ENCODE results near the gene RNF44. TPM values are rescaled to one million over a fixed set of nuclear protein-coding genes. Genes with fewer than 3 reads are reported as not detected.

The RNF44 gene
- total RNA-seq, 1 experiment from 2014 or later = 58.4 TPM

- Histone ChIP-seq H2AFZ (ENCODE audit: low read depth, low read length, poor library complexity, severe bottlenecking) (no peak overlapping the region), H3K36me3 (ENCODE audit: control insufficient read depth in 1 of 2, insufficient read depth in 2 of 2, low read length in 2 of 2) (peaks cover 3 to 30% of the 10 kb centered on the region in 2 experiments; a peak in 2 of 4 replicates), H3K79me2 (ENCODE audit: insufficient read depth, low read length) (peaks cover 45% of the 10 kb centered on the region), H3K9me2 (ENCODE audit: insufficient read depth) (no peaks in the 10 kb centered on the region), H3K27ac (ENCODE audit: low read depth, low read length) (no peak overlapping the region; the same call in 1 of the 2 replicates), H3K4me2 (ENCODE audit: low read length) (no peak overlapping the region), H3K9ac (ENCODE audit: low read length) (no peak overlapping the region), H3K9me3 (ENCODE audit: control insufficient read depth in 1 of 2, insufficient read depth in 1 of 2, low read depth in 1 of 2, low read length in 2 of 2) (no peaks in the 10 kb centered on the region), H3K4me3 (replicated peaks in 1 of 2; ENCODE audit: low read depth in 1 of 2, low read length in 2 of 2) (no peak overlapping the region), H3K4me1 (ENCODE audit: control insufficient read depth in 1 of 2, insufficient read depth in 2 of 2, low read length in 2 of 2) (peaks cover 6 to 16% of the 10 kb centered on the region in 2 experiments; a peak in 2 of 4 replicates), H3K27me3 (ENCODE audit: insufficient read depth, low read length) (no peaks in the 10 kb centered on the region), H4K20me1 (ENCODE audit: insufficient read depth) (no peaks in the 10 kb centered on the region)
- ATAC-seq (no peak), DNase-seq (ENCODE audit: low read depth, low spot score) (no peak)
- POLR2A ChIA-PET = no interaction called here
- no TSS peak for BruUV-seq (replicated peaks)
- RAD21 ChIA-PET (ENCODE audit: low non-redundant PET in 1 of 2, low total read pairs in 2 of 2, uncharacterized antibody in 2 of 2, unreplicated experiment in 2 of 2) = no interaction called here
- intact Hi-C loops (cut with micrococcal nuclease) = no loop called here
- TF ChIP-seq CBX3 (IDR thresholded peaks at IDR 0.05; ENCODE audit: low read depth) = no peak
- no peak for TF ChIP-seq JUND (IDR thresholded peaks at IDR 0.05)
- TF ChIP-seq REST (IDR thresholded peaks at IDR 0.05; ENCODE audit: low read depth) = no peak
- TF ChIP-seq SIN3A (IDR thresholded peaks at IDR 0.05; ENCODE audit: low read depth) = no peak
- TF ChIP-seq CTCF (IDR thresholded peaks at IDR 0.05 in 2 of 3, conservative IDR thresholded peaks at IDR 0.05 in 1 of 3; ENCODE audit: borderline replicate concordance in 1 of 3, insufficient read depth in 1 of 3, low read depth in 2 of 3, low read length in 2 of 3) = no peak
- TF ChIP-seq SP1 (IDR thresholded peaks at IDR 0.05; ENCODE audit: low read depth) = no peak
- TF ChIP-seq EGR1 (IDR thresholded peaks at IDR 0.05; ENCODE audit: low read depth) = no peak
- TF ChIP-seq, protein P1, sequence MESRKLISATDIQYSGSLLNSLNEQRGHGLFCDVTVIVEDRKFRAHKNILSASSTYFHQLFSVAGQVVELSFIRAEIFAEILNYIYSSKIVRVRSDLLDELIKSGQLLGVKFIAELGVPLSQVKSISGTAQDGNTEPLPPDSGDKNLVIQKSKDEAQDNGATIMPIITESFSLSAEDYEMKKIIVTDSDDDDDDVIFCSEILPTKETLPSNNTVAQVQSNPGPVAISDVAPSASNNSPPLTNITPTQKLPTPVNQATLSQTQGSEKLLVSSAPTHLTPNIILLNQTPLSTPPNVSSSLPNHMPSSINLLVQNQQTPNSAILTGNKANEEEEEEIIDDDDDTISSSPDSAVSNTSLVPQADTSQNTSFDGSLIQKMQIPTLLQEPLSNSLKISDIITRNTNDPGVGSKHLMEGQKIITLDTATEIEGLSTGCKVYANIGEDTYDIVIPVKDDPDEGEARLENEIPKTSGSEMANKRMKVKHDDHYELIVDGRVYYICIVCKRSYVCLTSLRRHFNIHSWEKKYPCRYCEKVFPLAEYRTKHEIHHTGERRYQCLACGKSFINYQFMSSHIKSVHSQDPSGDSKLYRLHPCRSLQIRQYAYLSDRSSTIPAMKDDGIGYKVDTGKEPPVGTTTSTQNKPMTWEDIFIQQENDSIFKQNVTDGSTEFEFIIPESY (IDR thresholded peaks at IDR 0.05; ENCODE audit: extremely low read depth, insufficient replicate concordance, low read length) = no peak
- no peak for TF ChIP-seq TCF7L2 (IDR thresholded peaks at IDR 0.05; ENCODE audit: borderline replicate concordance, extremely low read depth, insufficient read depth, insufficient read length)
- TF ChIP-seq POLR2AphosphoS5 (IDR thresholded peaks at IDR 0.05; ENCODE audit: low read depth, low read length) = no peak
- TF ChIP-seq, protein P2, sequence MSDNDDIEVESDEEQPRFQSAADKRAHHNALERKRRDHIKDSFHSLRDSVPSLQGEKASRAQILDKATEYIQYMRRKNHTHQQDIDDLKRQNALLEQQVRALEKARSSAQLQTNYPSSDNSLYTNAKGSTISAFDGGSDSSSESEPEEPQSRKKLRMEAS (IDR thresholded peaks at IDR 0.05) = no peak
- TF ChIP-seq SRF (IDR thresholded peaks at IDR 0.05; ENCODE audit: low read depth) = no peak
- no peak for TF ChIP-seq ATF3 (IDR thresholded peaks at IDR 0.05)
- no peak for TF ChIP-seq ZFX (IDR thresholded peaks at IDR 0.05)
- no peak for TF ChIP-seq ELF1 (IDR thresholded peaks at IDR 0.05; ENCODE audit: borderline replicate concordance, low read depth)
- CTCF ChIA-PET = no interaction called here
Observed at GRCh38 chr5:176531902-176532493, 5.2 kb downstream of the RNF44 start.
